ENCODE data around the gene NR3C2. TPM values are rescaled to one million over a fixed set of nuclear protein-coding genes. Genes with fewer than 3 reads are reported as not detected.

Gene NR3C2
- polyA plus RNA-seq, 1 experiment, result 0.18 TPM

GRCh38 chr4:148151806-148152205 lies 290.4 kb downstream of the NR3C2 start:
- DNase-seq (ENCODE audit: low read depth), result no peak
- H3K27me3 ChIP-seq (ENCODE audit: control insufficient read depth, insufficient read depth, low read length), result no peaks in the 10 kb centered on the region; the same call in 1 of the 2 replicates
- CTCF ChIA-PET, result interaction anchor here (0.7 kb wide), 1 partner anchor 26 kb away, joined by 3 read pairs; no protein-coding TSS in a partner anchor
- POLR2A ChIA-PET, result no interaction called here
- no peak overlapping the region for H3K4me3 ChIP-seq (ENCODE audit: low read depth, low read length)
- TF ChIP-seq CTCF (IDR thresholded peaks at IDR 0.05; ENCODE audit: insufficient read depth, low read depth, low read length), result no peak
- H3K36me3 ChIP-seq (ENCODE audit: control insufficient read depth, insufficient read depth, low read length), result no peaks in the 10 kb centered on the region

- H3K27me3 ChIP-seq (ENCODE audit: control insufficient read depth, insufficient read depth, low read length), result no peaks in the 10 kb centered on the region; the same call in 1 of the 2 replicates
- ChIA-PET CTCF (no interaction called here), POLR2A (no interaction called here)
- H3K4me3 ChIP-seq (ENCODE audit: low read depth, low read length), result no peak overlapping the region
- no peaks in the 10 kb centered on the region for H3K36me3 ChIP-seq (ENCODE audit: control insufficient read depth, insufficient read depth, low read length)
- no peak for TF ChIP-seq CTCF (IDR thresholded peaks at IDR 0.05; ENCODE audit: insufficient read depth, low read depth, low read length)
- no peak for DNase-seq (ENCODE audit: low read depth)
These were observed 296.7 kb downstream of the NR3C2 start for GRCh38 chr4:148145475-148145874.

- no peak for TF ChIP-seq CTCF (IDR thresholded peaks at IDR 0.05; ENCODE audit: insufficient read depth, low read depth, low read length)
- ChIA-PET CTCF (no interaction called here), POLR2A (no interaction called here)
- Histone ChIP-seq H3K36me3 (ENCODE audit: control insufficient read depth, insufficient read depth, low read length) (no peaks in the 10 kb centered on the region), H3K4me3 (ENCODE audit: low read depth, low read length) (no peak overlapping the region), H3K27me3 (ENCODE audit: control insufficient read depth, insufficient read depth, low read length) (no peaks in the 10 kb centered on the region; the same call in 1 of the 2 replicates)
- DNase-seq (ENCODE audit: low read depth), result no peak
These were observed 299.0 kb downstream of the NR3C2 start for GRCh38 chr4:148143174-148143573.

- no peak for TF ChIP-seq CTCF (IDR thresholded peaks at IDR 0.05; ENCODE audit: insufficient read depth, low read depth, low read length)
- DNase-seq (ENCODE audit: low read depth), result no peak
- ChIA-PET CTCF (no interaction called here), POLR2A (no interaction called here)
- Histone ChIP-seq H3K27me3 (ENCODE audit: control insufficient read depth, insufficient read depth, low read length) (no peaks in the 10 kb centered on the region), H3K36me3 (ENCODE audit: control insufficient read depth, insufficient read depth, low read length) (no peaks in the 10 kb centered on the region), H3K4me3 (ENCODE audit: low read depth, low read length) (no peak overlapping the region)
These were observed 300.7 kb downstream of the NR3C2 start for GRCh38 chr4:148141501-148141900.

GRCh38 chr4:148126825-148127224 lies 315.4 kb downstream of the NR3C2 start:
- DNase-seq (ENCODE audit: low read depth), result no peak
- POLR2A ChIA-PET, result no interaction called here
- CTCF ChIA-PET, result no interaction called here

More at GRCh38 chr4:148126825-148127224, 315.4 kb downstream of the NR3C2 start:
- no peak overlapping the region for H3K4me3 ChIP-seq (ENCODE audit: low read depth, low read length)
- no peaks in the 10 kb centered on the region; the same call in 1 of the 2 replicates for H3K27me3 ChIP-seq (ENCODE audit: control insufficient read depth, insufficient read depth, low read length)
- TF ChIP-seq CTCF (IDR thresholded peaks at IDR 0.05; ENCODE audit: insufficient read depth, low read depth, low read length), result no peak
- H3K36me3 ChIP-seq (ENCODE audit: control insufficient read depth, insufficient read depth, low read length), result no peaks in the 10 kb centered on the region
